H1 (cell line): ENCODE data around the gene LENG1. TPM values are rescaled to one million over a fixed set of nuclear protein-coding genes. Genes with fewer than 3 reads are reported as not detected.

Experiments used
- ATF2 ChIP-seq: IDR thresholded peaks from 2 replicates; pipeline ENCODE4 v1.6.1; 2012; ENCODE audit warnings: low read length, inconsistent platforms
- BACH1 ChIP-seq: IDR thresholded peaks from 2 replicates; pipeline ENCODE4 v1.6.1; 2012; ENCODE audit warnings: low read length, improper control_type of control experiment
- MAX ChIP-seq: IDR thresholded peaks from 2 replicates; pipeline ENCODE4 v1.6.1; 2012; ENCODE audit warnings: inconsistent platforms
- SP1 ChIP-seq: IDR thresholded peaks from 2 replicates; pipeline ENCODE4 v1.6.1; 2011; ENCODE audit warnings: low read depth, low read length
- YY1 ChIP-seq: IDR thresholded peaks from 2 replicates; pipeline ENCODE4 v1.6.1; 2011; ENCODE audit warnings: low read depth, mild to moderate bottlenecking, low read length
- polyA plus RNA-seq, 7 experiments: library from polyadenylated mRNA; depleted of rRNA in 3 of 7; stranded (reverse) in 5 of 7; unstranded in 2 of 7; fragments of >200 nt in 5 of 7; fragments of 200-250 nt in 2 of 7; gene quantifications; 1 replicate in 5 of 7; 2 replicates in 1 of 7; 4 replicates in 1 of 7; pipeline versions ENCODE4 v1.2.1 to v1.2.3, GENCODE V29; 2011 to 2013; ENCODE audit warnings: missing spikeins in 2 of 7, mixed read lengths in 2 of 7
- total RNA-seq: library from RNA; stranded (reverse); fragmentation: NEBNext Ultra II Directional; extraction: Animal tissue kit (Norgen Biotek cat#: 25700); gene quantifications from 2 replicates; pipeline ENCODE4 v1.2.1, GENCODE V29; 2021

Gene LENG1
- total and polyA plus RNA-seq, 2 of the 8 experiments (the other 6 are each of a cell fraction or from before 2014, with no cell fraction given) = 1.2 to 4.4 TPM

GRCh38 chr19:54156490-54156889, 3.0 kb downstream of the LENG1 start (continued):
- TF ChIP-seq YY1 (no peak), SP1 (no peak), MAX (no peak), BACH1 (no peak), ATF2 (no peak)
